ENCODE data around the gene NKAIN1. TPM values are rescaled to one million over a fixed set of nuclear protein-coding genes. Genes with fewer than 3 reads are reported as not detected.

Gene NKAIN1
- total RNA-seq, 1 experiment from 2014 or later = 1.1 TPM

DNA sequence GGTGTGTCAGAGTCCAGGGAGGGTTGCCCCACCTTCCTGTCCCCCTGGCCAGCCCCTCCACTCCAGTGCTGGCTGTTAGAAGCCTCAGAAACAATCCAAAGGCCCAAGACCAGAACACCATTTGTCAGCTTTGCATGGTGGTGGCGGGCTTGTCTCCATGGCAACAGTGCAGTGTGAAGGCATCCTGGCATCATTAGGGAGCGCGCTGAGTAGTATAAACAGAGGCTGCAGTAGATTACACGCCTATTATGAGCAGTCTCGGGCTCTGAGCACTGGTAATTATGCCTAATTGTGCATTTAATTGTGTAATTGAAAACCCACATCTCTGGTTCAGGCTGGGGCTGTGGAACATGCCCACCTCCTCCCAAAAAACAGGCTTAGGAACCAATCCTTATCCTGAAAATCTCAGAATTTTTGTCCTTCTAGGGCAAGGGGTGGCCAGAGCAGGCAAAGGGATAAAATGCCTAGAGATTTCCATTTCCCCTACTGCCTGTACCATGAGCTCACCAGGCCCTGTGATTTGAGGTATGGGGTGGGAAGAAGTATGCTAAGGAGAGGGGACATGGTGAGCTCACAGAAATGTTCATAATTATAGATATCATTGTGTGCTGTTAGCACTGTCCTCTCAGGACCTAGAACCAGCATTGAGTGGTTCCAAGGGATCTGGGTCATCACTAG, 11.7 kb downstream of the NKAIN1 start:
- H3K27ac ChIP-seq (ENCODE audit: low read depth, low read length) = no peak overlapping the region
- H3K9me2 ChIP-seq (ENCODE audit: insufficient read depth) = no peaks in the 10 kb centered on the region
- H3K79me2 ChIP-seq (ENCODE audit: insufficient read depth, low read length) = no peaks in the 10 kb centered on the region
- H3K4me2 ChIP-seq (ENCODE audit: low read length) = no peak overlapping the region
- H3K4me1 ChIP-seq (ENCODE audit: control insufficient read depth in 1 of 2, insufficient read depth in 2 of 2, low read length in 2 of 2) = no peaks in the 10 kb centered on the region
- H3K36me3 ChIP-seq (ENCODE audit: control insufficient read depth in 1 of 2, insufficient read depth in 2 of 2, low read length in 2 of 2) = no peaks in the 10 kb centered on the region
- no peaks in the 10 kb centered on the region for H3K9me3 ChIP-seq (ENCODE audit: control insufficient read depth in 1 of 2, insufficient read depth in 1 of 2, low read depth in 1 of 2, low read length in 2 of 2)
- no peak overlapping the region for H3K9ac ChIP-seq (ENCODE audit: low read length)
- ChIA-PET CTCF (no interaction called here), POLR2A (no interaction called here), RAD21 (ENCODE audit: low non-redundant PET in 1 of 2, low total read pairs in 2 of 2, uncharacterized antibody in 2 of 2, unreplicated experiment in 2 of 2) (no interaction called here)
- DNase-seq (ENCODE audit: low read depth, low spot score) = no peak
- no peak overlapping the region for H3K4me3 ChIP-seq (replicated peaks in 1 of 2; ENCODE audit: low read depth in 1 of 2, low read length in 2 of 2)
- H4K20me1 ChIP-seq (ENCODE audit: insufficient read depth) = no peaks in the 10 kb centered on the region
- H2AFZ ChIP-seq (ENCODE audit: low read depth, low read length, poor library complexity, severe bottlenecking) = no peak overlapping the region
- H3K27me3 ChIP-seq (ENCODE audit: insufficient read depth, low read length) = 0 out of 2 replicates have a peak, but pooled peaks cover 9% of the 10 kb centered on the region
- intact Hi-C loops (cut with micrococcal nuclease) = no loop called here
- no peak for ATAC-seq
- no TSS peak for BruUV-seq (replicated peaks)
- TF ChIP-seq POLR2A (IDR thresholded peaks at IDR 0.05; ENCODE audit: borderline replicate concordance, extremely low read depth, insufficient read depth, insufficient read length) = no peak

DNA sequence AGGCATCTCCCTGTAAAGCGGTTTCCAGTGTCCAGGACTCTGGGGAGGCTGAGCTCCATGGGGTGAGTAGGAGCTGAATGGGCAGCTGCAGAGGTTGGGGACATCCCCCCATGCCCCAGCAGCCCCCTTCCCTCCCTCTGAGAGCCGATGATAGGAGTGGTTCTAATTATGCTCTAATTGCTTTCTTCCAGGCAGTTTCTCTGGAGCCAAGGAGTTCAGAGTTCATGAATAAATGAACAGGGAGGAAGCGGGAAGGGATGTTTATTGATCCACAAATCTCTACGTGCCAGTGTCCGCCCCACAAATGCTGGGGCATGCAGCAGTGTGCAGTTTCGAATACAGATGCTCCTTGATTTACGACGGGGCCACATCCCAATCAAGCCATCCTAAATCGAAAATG, 15.6 kb downstream of the NKAIN1 start:
- Histone ChIP-seq H3K4me3 (replicated peaks in 1 of 2; ENCODE audit: low read depth in 1 of 2, low read length in 2 of 2) (no peak overlapping the region), H3K4me1 (ENCODE audit: control insufficient read depth in 1 of 2, insufficient read depth in 2 of 2, low read length in 2 of 2) (no peaks in the 10 kb centered on the region), H3K79me2 (ENCODE audit: insufficient read depth, low read length) (no peaks in the 10 kb centered on the region), H4K20me1 (ENCODE audit: insufficient read depth) (no peaks in the 10 kb centered on the region), H3K9me3 (ENCODE audit: control insufficient read depth in 1 of 2, insufficient read depth in 1 of 2, low read depth in 1 of 2, low read length in 2 of 2) (no peaks in the 10 kb centered on the region), H3K36me3 (ENCODE audit: control insufficient read depth in 1 of 2, insufficient read depth in 2 of 2, low read length in 2 of 2) (no peaks in the 10 kb centered on the region), H2AFZ (ENCODE audit: low read depth, low read length, poor library complexity, severe bottlenecking) (no peak overlapping the region), H3K27ac (ENCODE audit: low read depth, low read length) (no peak overlapping the region), H3K9ac (ENCODE audit: low read length) (no peak overlapping the region), H3K4me2 (ENCODE audit: low read length) (no peak overlapping the region), H3K27me3 (ENCODE audit: insufficient read depth, low read length) (0 out of 2 replicates have a peak, but pooled peaks cover 9% of the 10 kb centered on the region), H3K9me2 (ENCODE audit: insufficient read depth) (no peaks in the 10 kb centered on the region)
- no peak for DNase-seq (ENCODE audit: low read depth, low spot score)
- ChIA-PET CTCF (no interaction called here), POLR2A (no interaction called here), RAD21 (ENCODE audit: low non-redundant PET in 1 of 2, low total read pairs in 2 of 2, uncharacterized antibody in 2 of 2, unreplicated experiment in 2 of 2) (no interaction called here)
- TF ChIP-seq, protein P1, sequence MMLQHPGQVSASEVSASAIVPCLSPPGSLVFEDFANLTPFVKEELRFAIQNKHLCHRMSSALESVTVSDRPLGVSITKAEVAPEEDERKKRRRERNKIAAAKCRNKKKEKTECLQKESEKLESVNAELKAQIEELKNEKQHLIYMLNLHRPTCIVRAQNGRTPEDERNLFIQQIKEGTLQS (IDR thresholded peaks at IDR 0.05) = no peak
- TF ChIP-seq EZH2phosphoT487 (IDR thresholded peaks at IDR 0.05; ENCODE audit: borderline replicate concordance) = no peak
- no peak for TF ChIP-seq SRF (IDR thresholded peaks at IDR 0.05; ENCODE audit: low read depth)
- no peak for TF ChIP-seq SIN3A (IDR thresholded peaks at IDR 0.05; ENCODE audit: low read depth)
- no peak for TF ChIP-seq SP1 (IDR thresholded peaks at IDR 0.05; ENCODE audit: low read depth)
- no peak for TF ChIP-seq EGR1 (IDR thresholded peaks at IDR 0.05; ENCODE audit: low read depth)
- no peak for TF ChIP-seq RAD21 (IDR thresholded peaks at IDR 0.05; ENCODE audit: low read depth)
- no peak for TF ChIP-seq ZFX (IDR thresholded peaks at IDR 0.05)
- TF ChIP-seq CBX3 (IDR thresholded peaks at IDR 0.05; ENCODE audit: low read depth) = no peak
- TF ChIP-seq YY1 (IDR thresholded peaks at IDR 0.05; ENCODE audit: extremely low read depth, insufficient replicate concordance, low read depth, low read length) = no peak
- no peak for TF ChIP-seq FOSL1 (IDR thresholded peaks at IDR 0.05; ENCODE audit: low read depth)
- TF ChIP-seq, protein P2, sequence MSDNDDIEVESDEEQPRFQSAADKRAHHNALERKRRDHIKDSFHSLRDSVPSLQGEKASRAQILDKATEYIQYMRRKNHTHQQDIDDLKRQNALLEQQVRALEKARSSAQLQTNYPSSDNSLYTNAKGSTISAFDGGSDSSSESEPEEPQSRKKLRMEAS (IDR thresholded peaks at IDR 0.05) = no peak
- TF ChIP-seq JUND (IDR thresholded peaks at IDR 0.05) = no peak
- no peak for TF ChIP-seq POLR2AphosphoS5 (IDR thresholded peaks at IDR 0.05; ENCODE audit: low read depth, low read length)
- TF ChIP-seq TCF7L2 (IDR thresholded peaks at IDR 0.05; ENCODE audit: borderline replicate concordance, extremely low read depth, insufficient read depth, insufficient read length) = no peak
- no peak for TF ChIP-seq EZH2 (IDR thresholded peaks at IDR 0.05)
- ATAC-seq = no peak
- no TSS peak for BruUV-seq (replicated peaks)
- intact Hi-C loops (cut with micrococcal nuclease) = no loop called here
